Common myeloid progenitor, CD34-positive (primary cell): ENCODE results near the gene TOGARAM1.

ENCODE experiments used
- CTCF ChIA-PET: fragments of 350-600 bp; sonication (Branson Sonifier 250); formaldehyde crosslinking; loops from one replicate; lab custom pipeline; 2021; ENCODE audit warnings: antibody characterized with exemption; lab: Charles Lee
- POLR2A ChIA-PET: fragments of 350-600 bp; sonication (Branson Sonifier 250); formaldehyde crosslinking; loops from one replicate; lab custom pipeline; 2021; ENCODE audit warnings: antibody characterized with exemption; lab: Charles Lee
- DNase-seq, 3 donors: peaks; one replicate each; pipeline versions ENCODE4 v3.0.0 to v3.0.0-alpha.2; 2013
- H3K27ac ChIP-seq, 2 experiments: 1 replicate in 1 of 2; 2 replicates in 1 of 2; pipeline ENCODE4 v1.7.0; 2013; ENCODE audit warnings: inconsistent platforms in 2 of 2, low read length in 2 of 2, mild to moderate bottlenecking in 2 of 2, low read depth in 1 of 2, moderate library complexity in 1 of 2; ENCODE audit not compliant: severe bottlenecking in 2 of 2, insufficient read depth in 1 of 2, poor library complexity in 1 of 2
- H3K27me3 ChIP-seq, 5 experiments: replicated peaks in 2 of 5; 1 replicate in 3 of 5; 2 replicates in 2 of 5; pipeline versions ENCODE4 v1.6.1 to v1.7.0; 2013; ENCODE audit warnings: low read length in 4 of 5, mild to moderate bottlenecking in 2 of 5, moderate library complexity in 2 of 5, inconsistent platforms in 1 of 5; ENCODE audit not compliant: insufficient read depth in 5 of 5, control insufficient read depth in 4 of 5
- H3K36me3 ChIP-seq, 4 experiments: 1 replicate in 2 of 4; 2 replicates in 2 of 4; pipeline versions ENCODE4 v1.6.1 to v1.7.0; 2013; ENCODE audit warnings: low read length in 3 of 4, control low read depth in 1 of 4, mild to moderate bottlenecking in 1 of 4; ENCODE audit not compliant: control insufficient read depth in 4 of 4, insufficient read depth in 4 of 4
- H3K4me1 ChIP-seq, 4 experiments: 1 replicate in 3 of 4; 2 replicates in 1 of 4; pipeline versions ENCODE4 v1.6.1 to v1.7.1; 2013; ENCODE audit warnings: low read length in 3 of 4, mild to moderate bottlenecking in 3 of 4, control low read depth in 1 of 4, inconsistent platforms in 1 of 4, moderate library complexity in 1 of 4; ENCODE audit not compliant: control insufficient read depth in 4 of 4, insufficient read depth in 4 of 4; ENCODE audit errors: control extremely low read depth in 1 of 4
- H3K4me3 ChIP-seq, 7 experiments: 1 replicate in 4 of 7; 2 replicates in 3 of 7; pipeline versions ENCODE4 v1.5.1 to v1.7.0; 2013; ENCODE audit warnings: mild to moderate bottlenecking in 7 of 7, low read length in 6 of 7, moderate library complexity in 6 of 7, inconsistent platforms in 2 of 7, low read depth in 2 of 7, control low read depth in 1 of 7; ENCODE audit not compliant: insufficient read depth in 4 of 7, control insufficient read depth in 1 of 7; ENCODE audit errors: extremely low read depth in 1 of 7
- H3K9me3 ChIP-seq, 5 experiments: 1 replicate in 4 of 5; 2 replicates in 1 of 5; pipeline versions ENCODE4 v1.6.1 to v1.7.1; 2013; ENCODE audit warnings: low read length in 4 of 5, mild to moderate bottlenecking in 2 of 5, inconsistent platforms in 1 of 5, low read depth in 1 of 5, moderate library complexity in 1 of 5; ENCODE audit not compliant: control insufficient read depth in 4 of 5, insufficient read depth in 2 of 5; ENCODE audit errors: control extremely low read depth in 1 of 5
- WGBS: methylation state at CpG from one replicate; pipeline ENCODE4 v1.1.5; 2013; ENCODE audit not compliant: insufficient coverage; 5-methylcytosine and 5-hydroxymethylcytosine counted together

TOGARAM1 gene

GRCh38 chr14:44971459-44971858 lies 9.5 kb downstream of the TOGARAM1 start:
- ChIA-PET POLR2A (no interaction called here), CTCF (no interaction called here)
- peaks cover 5 to 18% (median 7%) of the 10 kb centered on the region in 4 experiments for H3K36me3 ChIP-seq
- H3K27ac ChIP-seq: no peak overlapping the region
- peaks cover 0 to 15% (median 7%) of the 10 kb centered on the region in 4 experiments for H3K4me1 ChIP-seq
- no peaks in the 10 kb centered on the region for H3K27me3 ChIP-seq
- WGBS: 100% methylated on average over 1 of the region's 4 CpGs
- peaks cover 0 to 15% (median 4%) of the 10 kb centered on the region in 5 experiments for H3K9me3 ChIP-seq
- DNase-seq: no peak
- H3K4me3 ChIP-seq: no peak overlapping the region

DNA sequence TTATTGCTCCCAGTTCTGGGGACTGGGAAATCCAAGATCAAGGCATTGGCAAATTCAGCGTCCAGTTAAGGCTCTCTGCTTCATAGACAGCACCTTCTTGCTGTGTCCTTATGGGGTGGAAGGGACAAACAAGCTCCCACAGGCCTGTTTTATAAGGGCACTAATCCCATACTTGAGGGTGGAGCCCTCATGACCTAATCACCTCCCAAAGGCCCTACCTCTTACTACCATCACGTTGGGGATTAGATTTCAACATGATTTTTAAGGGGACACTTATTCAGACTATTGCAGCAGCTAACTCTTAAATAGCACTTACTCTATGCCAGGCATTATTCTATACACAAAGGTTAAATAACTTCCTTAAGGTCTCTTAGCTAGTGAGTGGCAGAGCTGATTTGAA lies 17.3 kb downstream of the TOGARAM1 start:
- WGBS: 92% methylated on average over 2 of the region's 2 CpGs

GRCh38 chr14:44979740-44980356 lies 17.9 kb downstream of the TOGARAM1 start:
- POLR2A ChIA-PET: no interaction called here
- no peak overlapping the region for H3K27ac ChIP-seq
- CTCF ChIA-PET: interaction anchor here (0.7 to 3.0 kb wide), 4 partner anchors 12 to 289 kb away, joined by 3 to 11 read pairs (median 4); no protein-coding TSS in a partner anchor

More for the DNA sequence above, 17.3 kb downstream of the TOGARAM1 start:
- no peaks in the 10 kb centered on the region for H3K27me3 ChIP-seq
- H3K27ac ChIP-seq: no peak overlapping the region
- no peak overlapping the region for H3K4me3 ChIP-seq
- H3K9me3 ChIP-seq: no peaks in the 10 kb centered on the region
- CTCF ChIA-PET: interaction anchor here (1.2 to 3.0 kb wide), 3 partner anchors 13 to 289 kb away, joined by 3 to 11 read pairs (median 4); no protein-coding TSS in a partner anchor
- H3K36me3 ChIP-seq: no peaks in the 10 kb centered on the region
- POLR2A ChIA-PET: no interaction called here
- no peak for DNase-seq
- no peaks in the 10 kb centered on the region for H3K4me1 ChIP-seq

DNA sequence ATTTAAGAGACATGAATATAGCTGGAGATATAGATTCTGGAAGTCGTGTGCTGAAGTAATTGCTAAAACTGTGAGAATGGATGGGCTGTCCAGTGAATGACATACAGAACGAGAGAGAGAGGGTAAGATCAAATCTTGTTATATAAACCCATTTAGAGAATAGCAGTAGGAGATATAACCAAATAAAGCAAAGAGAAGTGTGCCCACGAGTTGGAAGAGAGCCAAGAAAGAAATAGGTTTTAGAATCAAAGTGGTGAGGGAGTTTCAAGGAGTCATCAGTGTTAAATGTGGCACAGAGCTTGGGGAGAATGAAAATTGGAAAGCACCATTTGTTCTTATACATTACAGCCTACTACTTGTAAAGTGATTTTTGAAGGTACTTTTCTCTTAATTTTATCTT lies 19.2 kb downstream of the TOGARAM1 start:
- WGBS: no CpG with 5 or more reads among the region's 3 CpGs
- CTCF ChIA-PET: no interaction called here
- POLR2A ChIA-PET: no interaction called here
- H3K4me3 ChIP-seq: no peak overlapping the region
- H3K4me1 ChIP-seq: no peaks in the 10 kb centered on the region
- DNase-seq: peak in 2 of 3 donors; percentile 42 to 45
- H3K27me3 ChIP-seq: no peaks in the 10 kb centered on the region
- no peaks in the 10 kb centered on the region for H3K9me3 ChIP-seq
- H3K36me3 ChIP-seq: peaks cover 0 to 4% (median 0%) of the 10 kb centered on the region in 4 experiments
- no peak overlapping the region for H3K27ac ChIP-seq

More at GRCh38 chr14:44979740-44980356, 17.9 kb downstream of the TOGARAM1 start:
- Histone ChIP-seq H3K27me3 (no peaks in the 10 kb centered on the region), H3K4me1 (no peaks in the 10 kb centered on the region), H3K36me3 (no peaks in the 10 kb centered on the region), H3K9me3 (no peaks in the 10 kb centered on the region), H3K4me3 (no peak overlapping the region)
- no peak for DNase-seq

DNA sequence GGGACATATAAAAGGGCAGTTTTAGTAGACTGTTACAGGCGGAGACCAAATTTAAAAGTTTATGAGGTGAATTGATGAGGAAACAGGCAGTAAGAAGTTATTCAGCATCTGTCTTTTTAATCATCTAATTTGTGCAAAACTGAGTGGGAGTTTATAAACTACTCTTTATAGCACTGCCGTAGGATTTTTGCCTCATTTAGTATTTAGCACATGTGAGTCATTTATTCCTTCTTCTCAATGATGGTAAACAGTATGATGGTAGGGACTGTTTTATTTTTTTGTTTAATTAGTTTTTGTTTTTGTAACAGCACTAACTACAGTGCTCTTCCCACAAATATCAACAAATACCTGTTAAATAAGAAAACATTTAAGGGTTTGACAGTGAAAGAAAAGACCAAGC lies 20.6 kb downstream of the TOGARAM1 start:
- H3K4me3 ChIP-seq: no peak overlapping the region
- DNase-seq: no peak
- H3K27ac ChIP-seq: no peak overlapping the region
- no peaks in the 10 kb centered on the region for H3K27me3 ChIP-seq
- POLR2A ChIA-PET: no interaction called here
- WGBS: 100% methylated on average over 1 of the region's 2 CpGs
- no peaks in the 10 kb centered on the region for H3K9me3 ChIP-seq
- H3K36me3 ChIP-seq: peaks cover 0 to 4% (median 0%) of the 10 kb centered on the region in 4 experiments
- CTCF ChIA-PET: interaction anchor here (0.8 kb wide), 1 partner anchor 9 kb away, joined by 3 read pairs; no protein-coding TSS in a partner anchor
- no peaks in the 10 kb centered on the region for H3K4me1 ChIP-seq

- WGBS: 84% methylated on average over 2 of the region's 2 CpGs
- no peak overlapping the region for H3K4me3 ChIP-seq
Measured at GRCh38 chr14:44988694-44989093, 26.7 kb downstream of the TOGARAM1 start.

More at GRCh38 chr14:44988694-44989093, 26.7 kb downstream of the TOGARAM1 start:
- Histone ChIP-seq H3K27me3 (no peaks in the 10 kb centered on the region), H3K36me3 (peaks cover 0 to 4% (median 0%) of the 10 kb centered on the region in 4 experiments), H3K4me1 (peaks cover 5 to 15% (median 8%) of the 10 kb centered on the region in 4 experiments), H3K27ac (no peak overlapping the region), H3K9me3 (no peaks in the 10 kb centered on the region)
- no peak for DNase-seq
- ChIA-PET CTCF (interaction anchor here (1.0 kb wide), 1 partner anchor 11 kb away, joined by 5 read pairs; no protein-coding TSS in a partner anchor), POLR2A (no interaction called here)
